Colonic mucosa (tissue), 4 donors: ENCODE measurements around the gene MKNK2. TPM values are rescaled to one million over a fixed set of nuclear protein-coding genes. Genes with fewer than 3 reads are reported as not detected.

ENCODE experiments used
- DNase-seq: peaks from one replicate; pipeline ENCODE4 v3.0.0-alpha.2; 2020
- H3K27ac ChIP-seq: fragments of 200-600 bp; one replicate; pipeline ENCODE4 v1.8.0; 2021
- H3K27me3 ChIP-seq: fragments of 200-600 bp; one replicate; pipeline ENCODE4 v1.8.0; 2021
- H3K36me3 ChIP-seq: fragments of 200-600 bp; one replicate; pipeline ENCODE4 v1.8.0; 2021
- H3K4me1 ChIP-seq: fragments of 200-600 bp; one replicate; pipeline ENCODE4 v1.8.0; 2021; ENCODE audit warnings: mild to moderate bottlenecking
- H3K4me3 ChIP-seq: fragments of 200-600 bp; one replicate; pipeline ENCODE4 v1.8.0; 2021
- H3K9ac ChIP-seq, 2 donors: one replicate each; pipeline ENCODE4 v1.7.0; 2013; ENCODE audit warnings: control low read depth in 2 of 2, low read depth in 2 of 2, low read length in 2 of 2
- H3K9me3 ChIP-seq: fragments of 200-600 bp; one replicate; pipeline ENCODE4 v1.8.0; 2021
- CTCF ChIP-seq: fragments of 200-600 bp; IDR thresholded peaks from one replicate; pipeline ENCODE4 v1.8.0; 2022; ENCODE audit warnings: antibody characterized with exemption, mild to moderate bottlenecking
- intact Hi-C: fragments of 100-400 bp; cut with DNase I; formaldehyde crosslinking; loops from one replicate; pipeline ENCODE4 v1.14.1; 2022
- total RNA-seq, 2 donors: library from RNA; stranded (reverse); fragmentation: NEBNext Ultra II Directional in 1 of 2; extraction: Animal tissue kit (Norgen Biotek cat#: 25700) in 1 of 2; gene quantifications; one replicate each; pipeline ENCODE4 v1.2.1, GENCODE V29; 2021
- donor health status: healthy.
- donor health status: DM: no; HTN: no; CAD: no.
- donor health status: DM: no; HTN: no; CAD: no.

Gene MKNK2
- total RNA-seq, 2 donors from 2014 or later = 358 to 589 TPM

DNA sequence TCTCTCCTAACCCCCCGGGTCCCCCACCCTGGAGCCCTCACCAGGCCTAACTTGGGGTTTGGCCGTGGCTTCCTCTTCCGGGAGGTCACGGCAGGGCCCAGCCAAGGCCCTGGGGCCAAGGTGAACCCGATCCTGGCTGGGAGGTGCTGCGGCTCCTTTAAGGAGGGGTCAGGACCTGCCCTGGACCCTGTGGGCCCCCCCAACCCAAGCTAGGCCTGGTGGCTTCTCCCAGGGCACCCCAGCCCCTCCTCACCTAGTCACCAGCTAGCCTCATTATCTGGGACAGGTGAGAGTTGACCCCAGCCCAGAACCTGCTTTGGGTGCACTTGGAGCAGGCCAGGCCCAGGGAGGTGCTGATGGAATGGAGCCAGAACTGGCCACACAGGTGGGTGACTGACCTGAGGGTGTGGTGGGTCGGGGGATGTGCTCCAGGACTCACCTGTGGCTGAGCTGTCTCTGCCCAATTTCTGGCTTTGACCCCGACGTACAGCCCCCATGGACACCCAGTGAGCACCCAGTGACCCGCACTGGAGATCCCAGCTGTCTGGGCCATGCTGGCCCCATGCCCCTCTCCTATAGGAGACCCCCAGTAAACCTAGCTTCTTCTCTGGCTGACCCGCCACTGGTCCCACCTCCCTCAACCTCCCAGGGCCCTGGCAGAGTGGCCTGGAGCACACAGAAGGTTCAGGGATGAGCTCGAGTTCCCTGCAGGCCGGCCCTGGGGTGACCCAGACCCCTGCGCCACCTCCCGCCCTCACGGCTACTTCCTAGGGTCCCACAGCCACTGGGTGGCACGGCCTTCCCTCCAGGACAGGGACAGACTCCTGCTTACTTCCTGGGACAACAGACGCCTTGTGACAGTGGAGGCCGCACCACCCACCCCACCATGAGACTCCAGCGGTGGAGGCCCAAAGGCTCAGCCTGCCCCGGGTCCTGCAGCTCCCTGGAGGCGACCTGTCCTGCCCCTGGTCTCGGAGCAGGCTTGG, 6.7 kb upstream of the MKNK2 start:
- TF ChIP-seq CTCF = no peak
- Histone ChIP-seq H3K27me3 (no peaks in the 10 kb centered on the region), H3K9me3 (no peaks in the 10 kb centered on the region), H3K27ac (peak overlapping the region; percentile 35), H3K36me3 (no peaks in the 10 kb centered on the region), H3K4me1 (peaks cover 21% of the 10 kb centered on the region), H3K9ac (peak overlapping the region; percentile 16 to 44), H3K4me3 (no peak overlapping the region)
- DNase-seq = no peak
- intact Hi-C loops = no loop called here

- peak; percentile 42 for DNase-seq
- Histone ChIP-seq H3K9me3 (no peaks in the 10 kb centered on the region), H3K9ac (no peak overlapping the region), H3K36me3 (no peaks in the 10 kb centered on the region), H3K4me3 (no peak overlapping the region), H3K27ac (peak overlapping the region; percentile 35), H3K27me3 (no peaks in the 10 kb centered on the region), H3K4me1 (peaks cover 20% of the 10 kb centered on the region)
- TF ChIP-seq CTCF = no peak
- intact Hi-C loops = no loop called here
Measured at GRCh38 chr19:2056837-2057192, 5.8 kb upstream of the MKNK2 start.

- peak; percentile 73 for DNase-seq
- Histone ChIP-seq H3K4me3 (no peak overlapping the region), H3K9ac (peak overlapping the region; percentile 61 to 74), H3K27ac (peak overlapping the region; percentile 75), H3K36me3 (no peaks in the 10 kb centered on the region), H3K4me1 (peaks cover 26% of the 10 kb centered on the region), H3K27me3 (no peaks in the 10 kb centered on the region), H3K9me3 (no peaks in the 10 kb centered on the region)
- TF ChIP-seq CTCF = no peak
- intact Hi-C loops = no loop called here
Measured at GRCh38 chr19:2055931-2056836, 5.1 kb upstream of the MKNK2 start.

- peak; percentile 84 for DNase-seq
- no peaks in the 10 kb centered on the region for H3K9me3 ChIP-seq
- TF ChIP-seq CTCF = no peak
- H3K27me3 ChIP-seq = no peaks in the 10 kb centered on the region
- intact Hi-C loops = no loop called here
- peak overlapping the region in 1 of 2 donors; percentile 34 for H3K9ac ChIP-seq
- H3K36me3 ChIP-seq = no peaks in the 10 kb centered on the region
- H3K27ac ChIP-seq = peak overlapping the region; percentile 75
- peaks cover 19% of the 10 kb centered on the region for H3K4me1 ChIP-seq
- H3K4me3 ChIP-seq = no peak overlapping the region
Measured at GRCh38 chr19:2054763-2055162, 3.7 kb upstream of the MKNK2 start.

DNA sequence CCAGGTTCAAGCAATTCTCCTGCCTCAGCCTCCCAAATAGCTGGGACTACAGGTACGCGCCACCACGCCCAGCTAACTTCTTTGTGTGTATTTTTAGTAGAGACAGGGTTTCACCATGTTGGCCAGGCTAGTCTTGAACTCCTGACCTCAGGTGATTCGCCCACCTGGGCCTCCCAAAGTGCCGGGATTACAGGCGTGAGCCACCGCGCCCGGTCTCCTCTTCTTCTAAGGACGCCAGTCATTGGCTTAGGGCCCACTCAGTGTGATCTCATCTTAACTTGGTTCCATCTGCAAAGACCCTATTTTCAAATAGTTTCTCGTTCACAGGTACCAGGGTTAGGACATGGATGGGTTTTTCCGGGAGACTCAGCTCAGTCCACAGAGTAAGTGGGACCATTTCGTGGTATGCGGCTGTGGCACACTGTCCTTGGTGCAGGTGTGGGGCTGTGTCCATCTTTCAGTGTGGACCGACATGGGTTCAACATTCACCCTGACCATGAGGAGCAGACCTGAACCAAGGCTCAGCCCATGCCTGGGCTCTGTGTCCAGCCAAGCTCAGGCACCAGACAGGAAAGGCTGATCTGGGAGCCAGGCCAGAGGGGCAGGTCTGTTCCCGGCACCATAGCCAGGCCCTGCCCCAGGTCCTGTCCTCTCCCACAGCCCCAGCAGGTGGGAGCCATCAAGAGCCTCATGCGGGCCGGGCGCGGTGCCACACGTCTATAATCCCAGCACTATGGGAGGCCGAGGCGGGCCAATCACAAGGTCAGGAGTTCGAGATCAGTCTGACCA, 2.8 kb upstream of the MKNK2 start:
- Histone ChIP-seq H3K9me3 (no peaks in the 10 kb centered on the region), H3K36me3 (no peaks in the 10 kb centered on the region), H3K27ac (peak overlapping the region; percentile 75), H3K4me3 (no peak overlapping the region), H3K27me3 (no peaks in the 10 kb centered on the region), H3K9ac (no peak overlapping the region), H3K4me1 (peaks cover 21% of the 10 kb centered on the region)
- intact Hi-C loops = no loop called here
- no peak for TF ChIP-seq CTCF
- peak; percentile 68 for DNase-seq
